Fibroblast of lung (primary cell): ENCODE results near the gene SH3GL3. TPM values are rescaled to one million over a fixed set of nuclear protein-coding genes. Genes with fewer than 3 reads are reported as not detected.

Experiments
- DNase-seq, 2 donors: peaks; one replicate each; pipeline versions ENCODE4 v3.0.0 to v3.0.0-alpha.2; 2010; ENCODE audit warnings: low read depth in 2 of 2
- H2AFZ ChIP-seq: 2 replicates; pipeline ENCODE4 v1.5.1; 2012; ENCODE audit warnings: low read length, control low read depth, inconsistent platforms
- H3K27ac ChIP-seq: 2 replicates; pipeline ENCODE4 v1.5.1; 2011; ENCODE audit warnings: low read length, control low read depth; ENCODE audit not compliant: insufficient read depth
- H3K27me3 ChIP-seq: 2 replicates; pipeline ENCODE4 v1.5.1; 2011; ENCODE audit warnings: mild to moderate bottlenecking, low read length; ENCODE audit not compliant: control insufficient read depth, insufficient read depth
- H3K36me3 ChIP-seq: 2 replicates; pipeline ENCODE4 v1.5.1; 2011; ENCODE audit warnings: low read length; ENCODE audit not compliant: control insufficient read depth, insufficient read depth
- H3K4me1 ChIP-seq: 2 replicates; pipeline ENCODE4 v1.5.1; 2011; ENCODE audit warnings: low read length; ENCODE audit not compliant: control insufficient read depth, insufficient read depth; ENCODE audit errors: extremely low read depth
- H3K4me2 ChIP-seq: 2 replicates; pipeline ENCODE4 v1.5.1; 2011; ENCODE audit warnings: low read length, control low read depth; ENCODE audit not compliant: insufficient read depth; ENCODE audit errors: extremely low read depth
- H3K4me3 ChIP-seq, 4 experiments: fragments of 200-600 bp in 1 of 4; sonication (generic) in 1 of 4; replicated peaks in 1 of 4; 2 replicates each; pipeline ENCODE4 v1.5.1; 2011 to 2016; ENCODE audit warnings: low read length in 4 of 4, low read depth in 3 of 4, mild to moderate bottlenecking in 3 of 4, control low read depth in 2 of 4, inconsistent platforms in 1 of 4, mixed read lengths in 1 of 4; ENCODE audit not compliant: insufficient read depth in 1 of 4; ENCODE audit errors: control extremely low read depth in 1 of 4
- H3K79me2 ChIP-seq: 2 replicates; pipeline ENCODE4 v1.5.1; 2012; ENCODE audit warnings: mild to moderate bottlenecking, low read length, inconsistent platforms; ENCODE audit not compliant: control insufficient read depth, insufficient read depth
- H3K9ac ChIP-seq: 2 replicates; pipeline ENCODE4 v1.5.1; 2011; ENCODE audit warnings: mild to moderate bottlenecking, low read length, control low read depth; ENCODE audit not compliant: insufficient read depth
- H3K9me3 ChIP-seq: 2 replicates; pipeline ENCODE4 v1.5.1; 2012; ENCODE audit warnings: low read depth, low read length; ENCODE audit not compliant: control insufficient read depth, insufficient read depth
- H4K20me1 ChIP-seq: 2 replicates; pipeline ENCODE4 v1.5.1; 2011; ENCODE audit warnings: low read length; ENCODE audit not compliant: control insufficient read depth, insufficient read depth; ENCODE audit errors: extremely low read depth
- CTCF ChIP-seq, 2 donors: IDR thresholded peaks in 1 of 2; conservative IDR thresholded peaks in 1 of 2; 1 replicate in 1 of 2; 2 replicates in 1 of 2; pipeline ENCODE4 v1.5.1; 2011 to 2012; ENCODE audit warnings: low read length in 2 of 2, control low read depth in 1 of 2, inconsistent platforms in 1 of 2, low read depth in 1 of 2, mild to moderate bottlenecking in 1 of 2
- EZH2 ChIP-seq: IDR thresholded peaks from 2 replicates; pipeline ENCODE4 v1.5.1; 2012; ENCODE audit warnings: low read length, control low read depth, mild to moderate bottlenecking; ENCODE audit errors: missing control alignments
- polyA plus RNA-seq, 2 donors: library from polyadenylated mRNA; depleted of rRNA in 1 of 2; stranded (reverse) in 1 of 2; unstranded in 1 of 2; fragments of >200 nt; gene quantifications; 2 replicates each; pipeline ENCODE4 v1.2.1, GENCODE V29; 2011 to 2012; ENCODE audit warnings: missing spikeins in 1 of 2
- total RNA-seq: library from RNA; depleted of rRNA; stranded (reverse); fragments of >200 nt; gene quantifications from 2 replicates; pipeline ENCODE4 v1.2.1, GENCODE V29; 2014

Gene SH3GL3
- total and polyA plus RNA-seq, 2 donors (not counting 1 experiment from before 2014, with no cell fraction given): under 0.01 to 0.05 TPM

GRCh38 chr15:83654379-83655236, 207.5 kb downstream of the SH3GL3 start:
- no peaks in the 10 kb centered on the region for H3K36me3 ChIP-seq
- no peak for DNase-seq
- TF ChIP-seq CTCF (conservative IDR thresholded peaks at IDR 0.05 in 1 of 2, IDR thresholded peaks at IDR 0.05 in 1 of 2; ENCODE audit: low read depth in 1 of 2, low read length in 2 of 2): no peak
- TF ChIP-seq EZH2: peak; percentile 64
- H3K79me2 ChIP-seq: no peaks in the 10 kb centered on the region
- peak overlapping the region in 1 of 4 experiments; percentile 17 for H3K4me3 ChIP-seq
- H2AFZ ChIP-seq: no peak overlapping the region
- peaks cover 28% of the 10 kb centered on the region for H3K27me3 ChIP-seq
- H3K9me3 ChIP-seq: no peaks in the 10 kb centered on the region
- peaks cover 2% of the 10 kb centered on the region for H4K20me1 ChIP-seq
- no peak overlapping the region for H3K27ac ChIP-seq
- no peaks in the 10 kb centered on the region for H3K4me1 ChIP-seq
- H3K9ac ChIP-seq: no peak overlapping the region
- peak overlapping the region; percentile 32 for H3K4me2 ChIP-seq

- H3K4me2 ChIP-seq: no peak overlapping the region
- peaks cover 28% of the 10 kb centered on the region for H3K27me3 ChIP-seq
- no peak for DNase-seq
- H3K4me1 ChIP-seq: no peaks in the 10 kb centered on the region
- H3K36me3 ChIP-seq: no peaks in the 10 kb centered on the region
- no peak overlapping the region for H3K4me3 ChIP-seq
- no peak overlapping the region for H3K9ac ChIP-seq
- H4K20me1 ChIP-seq: peaks cover 2% of the 10 kb centered on the region
- no peaks in the 10 kb centered on the region for H3K9me3 ChIP-seq
- no peak for TF ChIP-seq CTCF (conservative IDR thresholded peaks at IDR 0.05 in 1 of 2, IDR thresholded peaks at IDR 0.05 in 1 of 2; ENCODE audit: low read depth in 1 of 2, low read length in 2 of 2)
- no peak for TF ChIP-seq EZH2
- no peaks in the 10 kb centered on the region for H3K79me2 ChIP-seq
- H2AFZ ChIP-seq: no peak overlapping the region
- H3K27ac ChIP-seq: no peak overlapping the region
Measured at GRCh38 chr15:83655237-83655616, 208.1 kb downstream of the SH3GL3 start.

- no peak for DNase-seq
- Histone ChIP-seq H3K4me1 (no peaks in the 10 kb centered on the region), H2AFZ (no peak overlapping the region), H3K27me3 (peaks cover 28% of the 10 kb centered on the region), H3K36me3 (no peaks in the 10 kb centered on the region), H4K20me1 (peaks cover 2% of the 10 kb centered on the region), H3K27ac (no peak overlapping the region), H3K9me3 (no peaks in the 10 kb centered on the region), H3K4me3 (no peak overlapping the region), H3K4me2 (no peak overlapping the region), H3K79me2 (no peaks in the 10 kb centered on the region), H3K9ac (no peak overlapping the region)
- no peak for TF ChIP-seq EZH2
- no peak for TF ChIP-seq CTCF (conservative IDR thresholded peaks at IDR 0.05 in 1 of 2, IDR thresholded peaks at IDR 0.05 in 1 of 2; ENCODE audit: low read depth in 1 of 2, low read length in 2 of 2)
Measured at GRCh38 chr15:83656192-83656591, 209.1 kb downstream of the SH3GL3 start.
